ENCODE data around the gene ZNRF3.

DNA sequence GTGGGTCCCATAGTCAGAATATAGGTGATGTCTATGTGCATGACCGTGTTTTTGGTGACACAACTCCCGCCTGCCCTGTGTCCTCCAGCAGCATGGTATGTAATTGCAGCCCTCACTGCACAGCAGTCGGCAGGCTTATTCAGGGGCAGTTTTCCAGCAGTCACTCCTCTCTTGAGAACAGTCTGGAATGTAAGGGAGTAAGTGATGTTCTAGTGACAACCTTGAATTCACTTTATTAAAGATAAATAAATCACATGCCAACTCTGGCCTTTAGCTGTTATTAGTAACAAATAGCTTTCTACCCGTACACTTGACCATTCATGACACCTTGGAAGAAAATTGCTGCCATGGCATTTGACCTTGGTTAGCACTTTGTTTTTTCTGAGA lies 27.9 kb downstream of the ZNRF3 start:
- TF ChIP-seq CTCF (IDR thresholded peaks at IDR 0.05) (no peak), POLR2A (IDR thresholded peaks at IDR 0.05) (no peak)
